Measurements from ENCODE around the gene THSD4. TPM values are rescaled to one million over a fixed set of nuclear protein-coding genes. Genes with fewer than 3 reads are reported as not detected.

Gene THSD4
- total RNA-seq, 2 experiments from 2014 or later, result not detected

GRCh38 chr15:71078506-71079207, 36.6 kb upstream of the THSD4 start:
- Mint-ChIP-seq H3K4me1 (ENCODE audit: low read depth) (no peaks in the 10 kb centered on the region), H3K27me3 (peaks cover 13% of the 10 kb centered on the region), H3K4me3 (no peak overlapping the region), H3K9me3 (no peaks in the 10 kb centered on the region), H3K27ac (no peak overlapping the region), H3K36me3 (ENCODE audit: low read depth) (no peaks in the 10 kb centered on the region)
- ChIA-PET POLR2A (interaction anchor here (0.5 kb wide), 1 partner anchor 35 kb away, joined by 3 read pairs; no protein-coding TSS in a partner anchor), CTCF (no interaction called here)
- TF ChIP-seq, protein P1, sequence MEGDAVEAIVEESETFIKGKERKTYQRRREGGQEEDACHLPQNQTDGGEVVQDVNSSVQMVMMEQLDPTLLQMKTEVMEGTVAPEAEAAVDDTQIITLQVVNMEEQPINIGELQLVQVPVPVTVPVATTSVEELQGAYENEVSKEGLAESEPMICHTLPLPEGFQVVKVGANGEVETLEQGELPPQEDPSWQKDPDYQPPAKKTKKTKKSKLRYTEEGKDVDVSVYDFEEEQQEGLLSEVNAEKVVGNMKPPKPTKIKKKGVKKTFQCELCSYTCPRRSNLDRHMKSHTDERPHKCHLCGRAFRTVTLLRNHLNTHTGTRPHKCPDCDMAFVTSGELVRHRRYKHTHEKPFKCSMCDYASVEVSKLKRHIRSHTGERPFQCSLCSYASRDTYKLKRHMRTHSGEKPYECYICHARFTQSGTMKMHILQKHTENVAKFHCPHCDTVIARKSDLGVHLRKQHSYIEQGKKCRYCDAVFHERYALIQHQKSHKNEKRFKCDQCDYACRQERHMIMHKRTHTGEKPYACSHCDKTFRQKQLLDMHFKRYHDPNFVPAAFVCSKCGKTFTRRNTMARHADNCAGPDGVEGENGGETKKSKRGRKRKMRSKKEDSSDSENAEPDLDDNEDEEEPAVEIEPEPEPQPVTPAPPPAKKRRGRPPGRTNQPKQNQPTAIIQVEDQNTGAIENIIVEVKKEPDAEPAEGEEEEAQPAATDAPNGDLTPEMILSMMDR (IDR thresholded peaks at IDR 0.05), result no peak
- DNase-seq, result no peak
- intact Hi-C loops (cut with micrococcal nuclease), result no loop called here
- no peak for ATAC-seq

DNA sequence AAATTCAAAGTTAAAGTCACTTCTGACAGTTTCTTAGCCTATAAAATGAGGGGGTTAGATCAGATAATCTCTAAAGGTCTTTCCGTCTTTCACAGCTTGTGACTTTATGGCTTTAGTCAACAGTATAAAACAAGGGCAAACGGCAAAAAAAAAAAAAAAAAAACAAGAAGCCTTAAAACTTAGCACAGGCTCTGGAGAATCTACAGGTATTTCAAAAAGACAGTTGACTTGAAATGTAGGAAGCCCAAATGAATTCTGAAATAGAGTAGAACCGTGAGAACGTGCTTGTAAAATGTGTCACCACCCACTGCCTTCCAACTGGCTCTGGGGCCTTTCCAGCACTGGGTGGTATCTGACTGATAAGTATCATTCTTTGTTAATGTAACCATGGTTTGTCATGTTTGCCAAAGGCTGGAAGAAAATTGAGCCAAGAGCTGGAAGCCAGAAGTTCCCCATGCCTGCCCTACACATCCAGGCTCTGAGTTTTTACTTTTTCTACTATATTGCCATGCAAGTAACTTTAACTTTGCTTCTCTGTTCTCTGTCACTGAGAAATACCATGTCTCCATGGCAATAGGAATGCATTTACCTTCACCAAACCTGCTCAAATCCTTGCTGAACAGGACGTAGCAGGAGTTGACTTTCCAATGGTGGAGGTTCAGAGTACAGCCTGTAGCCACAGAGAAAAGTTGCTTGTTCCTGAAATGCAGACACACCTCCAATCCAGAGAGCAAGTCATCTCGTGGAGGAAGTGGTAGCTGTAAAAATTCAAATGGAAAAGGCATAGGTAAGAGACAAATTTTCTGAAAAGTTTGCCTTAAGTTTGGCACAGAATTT, 35.8 kb upstream of the THSD4 start:
- ChIA-PET POLR2A (no interaction called here), CTCF (no interaction called here)
- TF ChIP-seq, protein P1 (IDR thresholded peaks at IDR 0.05), result no peak
- H3K27ac Mint-ChIP-seq, result no peak overlapping the region
- ATAC-seq, result no peak
- H3K36me3 Mint-ChIP-seq (ENCODE audit: low read depth), result no peaks in the 10 kb centered on the region
- H3K27me3 Mint-ChIP-seq, result peaks cover 12% of the 10 kb centered on the region
- H3K9me3 Mint-ChIP-seq, result no peaks in the 10 kb centered on the region
- H3K4me1 Mint-ChIP-seq (ENCODE audit: low read depth), result no peaks in the 10 kb centered on the region
- no peak overlapping the region for H3K4me3 Mint-ChIP-seq
- intact Hi-C loops (cut with micrococcal nuclease), result no loop called here
- DNase-seq, result no peak

GRCh38 chr15:71080166-71080565, 35.1 kb upstream of the THSD4 start:
- POLR2A ChIA-PET, result no interaction called here
- Mint-ChIP-seq H3K36me3 (ENCODE audit: low read depth) (no peaks in the 10 kb centered on the region), H3K27me3 (peaks cover 13% of the 10 kb centered on the region), H3K4me1 (ENCODE audit: low read depth) (no peaks in the 10 kb centered on the region), H3K4me3 (no peak overlapping the region), H3K27ac (no peak overlapping the region), H3K9me3 (no peaks in the 10 kb centered on the region)
- intact Hi-C loops (cut with micrococcal nuclease), result no loop called here
- TF ChIP-seq, protein P1 (IDR thresholded peaks at IDR 0.05), result no peak
- DNase-seq (no peak), ATAC-seq (no peak)
- CTCF ChIA-PET, result no interaction called here

DNA sequence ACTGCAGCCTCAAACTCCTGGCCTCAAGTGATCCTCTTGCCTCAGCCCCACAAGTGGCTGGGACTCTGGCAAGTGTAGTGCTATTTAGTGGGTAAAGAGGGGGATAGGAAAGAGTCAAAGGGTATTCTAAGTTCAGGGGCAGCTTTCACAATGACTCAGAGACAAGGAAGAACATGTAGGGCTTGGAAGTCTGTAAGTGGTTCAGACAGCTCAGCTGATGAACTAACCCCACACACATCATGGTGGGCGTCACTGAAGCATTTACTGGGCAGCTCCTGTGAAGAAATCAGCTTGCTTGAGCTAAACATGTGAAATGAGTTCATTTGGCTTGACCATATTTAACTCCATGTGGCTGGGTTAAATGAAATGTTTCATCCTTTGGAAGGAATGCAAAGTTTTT, 34.6 kb upstream of the THSD4 start:
- POLR2A ChIA-PET, result no interaction called here
- no peaks in the 10 kb centered on the region for H3K9me3 Mint-ChIP-seq
- TF ChIP-seq, protein P1 (IDR thresholded peaks at IDR 0.05), result no peak
- H3K27me3 Mint-ChIP-seq, result peaks cover 14% of the 10 kb centered on the region
- no peak overlapping the region for H3K4me3 Mint-ChIP-seq
- ATAC-seq (no peak), DNase-seq (no peak)
- no peak overlapping the region for H3K27ac Mint-ChIP-seq
- H3K36me3 Mint-ChIP-seq (ENCODE audit: low read depth), result no peaks in the 10 kb centered on the region
- CTCF ChIA-PET, result no interaction called here
- H3K4me1 Mint-ChIP-seq (ENCODE audit: low read depth), result no peaks in the 10 kb centered on the region
- intact Hi-C loops (cut with micrococcal nuclease), result no loop called here

- no peaks in the 10 kb centered on the region for H3K9me3 Mint-ChIP-seq
- H3K27me3 Mint-ChIP-seq, result peaks cover 20% of the 10 kb centered on the region
- H3K27ac Mint-ChIP-seq, result no peak overlapping the region
- CTCF ChIA-PET, result no interaction called here
- H3K4me1 Mint-ChIP-seq (ENCODE audit: low read depth), result no peaks in the 10 kb centered on the region
- DNase-seq, result no peak
- H3K4me3 Mint-ChIP-seq, result no peak overlapping the region
- ATAC-seq, result no peak
- TF ChIP-seq, protein P1 (IDR thresholded peaks at IDR 0.05), result no peak
- POLR2A ChIA-PET, result interaction anchor here (0.7 kb wide), 1 partner anchor 8 kb away, joined by 3 read pairs; no protein-coding TSS in a partner anchor
- H3K36me3 Mint-ChIP-seq (ENCODE audit: low read depth), result no peaks in the 10 kb centered on the region
- intact Hi-C loops (cut with micrococcal nuclease), result no loop called here
Measured at GRCh38 chr15:71082803-71083202, 32.5 kb upstream of the THSD4 start.

All from activated CD8-positive, alpha-beta T cell treated with anti-CD3 and anti-CD28 coated beads for 36 hours (primary cell).